Measurements from ENCODE around the gene CAPN1. TPM values are rescaled to one million over a fixed set of nuclear protein-coding genes. Genes with fewer than 3 reads are reported as not detected.

Gene CAPN1
- total and polyA plus RNA-seq, 2 of the 4 experiments (the other 2 are of a cell fraction): 110 to 182 TPM

GRCh38 chr11:65243797-65244196, 62.1 kb downstream of the CAPN1 start:
- peaks cover 6% of the 10 kb centered on the region for H3K27me3 ChIP-seq (ENCODE audit: control insufficient read depth, insufficient read depth, low read length)
- BruUV-seq (replicated peaks): no TSS peak
- H3K4me3 ChIP-seq (ENCODE audit: insufficient read depth, low read depth, low read length): no peak overlapping the region
- no peak overlapping the region for H4K8ac ChIP-seq (ENCODE audit: low read depth in 2 of 2, low read length in 2 of 2)
- no peak overlapping the region for H3K4ac ChIP-seq (ENCODE audit: low read depth, low read length)
- peaks cover 5% of the 10 kb centered on the region; the same call in 1 of the 2 replicates for H3K9me3 ChIP-seq (ENCODE audit: control insufficient read depth, insufficient read depth, low read length)
- H2BK5ac ChIP-seq (ENCODE audit: low read depth, low read length, poor library complexity, severe bottlenecking): no peak overlapping the region
- in situ Hi-C loops (cut with MboI; ENCODE audit: low sequenced_read_pairs) (no loop called here), intact Hi-C loops (cut with micrococcal nuclease) (no loop called here), dilution Hi-C loops (cut with HindIII; ENCODE audit: low sequenced_read_pairs, unreplicated experiment) (no loop called here)
- H4K20me1 ChIP-seq (ENCODE audit: insufficient read depth, low read length): no peaks in the 10 kb centered on the region
- CTCF ChIA-PET: interaction anchor here (0.9 kb wide), 1 partner anchor 10 kb away, joined by 4 read pairs; no protein-coding TSS in a partner anchor
- H3K79me1 ChIP-seq (ENCODE audit: low read depth in 1 of 2, low read length in 2 of 2): no peaks in the 10 kb centered on the region
- H3K4me2 ChIP-seq (ENCODE audit: low read depth, low read length): no peak overlapping the region
- H4K91ac ChIP-seq (ENCODE audit: insufficient read depth, low read depth, low read length): no peak overlapping the region
- no peak overlapping the region for H2BK20ac ChIP-seq (ENCODE audit: low read depth, low read length)
- ATAC-seq (ENCODE audit: low read depth): no peak
- H3K27ac ChIP-seq (ENCODE audit: insufficient read depth, low read length): no peak overlapping the region
- no peak overlapping the region for H2AK9ac ChIP-seq (replicated peaks; ENCODE audit: low read depth, low read length, poor library complexity)
- H3K14ac ChIP-seq (replicated peaks; ENCODE audit: low read depth, low read length): no peak overlapping the region
- H3K36me3 ChIP-seq (ENCODE audit: control insufficient read depth, insufficient read depth, low read length): no peaks in the 10 kb centered on the region
- no peaks in the 10 kb centered on the region for H3K9me1 ChIP-seq (ENCODE audit: insufficient read depth, low read length)
- H3K18ac ChIP-seq (ENCODE audit: low read depth, low read length): no peak overlapping the region
- WGBS, 2 experiments (ENCODE audit: extremely low coverage in 2 of 2, insufficient read length in 1 of 2): 83% methylated on average over 1 of the region's 4 CpGs; no CpG with 5 or more reads in 1 of the 2 experiments
- TF ChIP-seq BHLHE40 (IDR thresholded peaks at IDR 0.05; ENCODE audit: low read depth, low read length) (no peak), CHD1 (IDR thresholded peaks at IDR 0.05; ENCODE audit: low read depth, low read length) (no peak), NFE2L2 (IDR thresholded peaks at IDR 0.05; ENCODE audit: low read depth, low read length) (no peak), FOS (IDR thresholded peaks at IDR 0.05; ENCODE audit: low read depth, low read length) (no peak), ELK1 (IDR thresholded peaks at IDR 0.05; ENCODE audit: borderline replicate concordance, low read depth, low read length) (no peak), RCOR1 (IDR thresholded peaks at IDR 0.05; ENCODE audit: insufficient replicate concordance, low read length) (no peak), CTCF (conservative IDR thresholded peaks at IDR 0.05; ENCODE audit: low read depth, low read length) (no peak), MXI1 (IDR thresholded peaks at IDR 0.05; ENCODE audit: borderline replicate concordance, low read depth, low read length) (no peak), CEBPB (IDR thresholded peaks at IDR 0.05; ENCODE audit: low read depth, low read length) (no peak), MAZ (IDR thresholded peaks at IDR 0.05; ENCODE audit: borderline replicate concordance, low read depth, low read length) (no peak), POLR2A (IDR thresholded peaks at IDR 0.05; ENCODE audit: low read depth, low read length) (no peak), MAFK (IDR thresholded peaks at IDR 0.05; ENCODE audit: low read depth, low read length) (no peak), RFX5 (IDR thresholded peaks at IDR 0.05; ENCODE audit: low read depth, low read length) (no peak)
- H3K56ac ChIP-seq (ENCODE audit: extremely low read depth, insufficient read depth, low read length): no peak overlapping the region
- H2BK120ac ChIP-seq (ENCODE audit: low read depth, low read length): no peak overlapping the region
- H2AK5ac ChIP-seq (ENCODE audit: low read depth, low read length): no peak overlapping the region
- no peak overlapping the region for H4K5ac ChIP-seq (ENCODE audit: low read depth, low read length)
- H2AFZ ChIP-seq (replicated peaks; ENCODE audit: low read length, poor library complexity): no peak overlapping the region
- H2BK15ac ChIP-seq (ENCODE audit: low read depth, low read length): no peak overlapping the region
- POLR2A ChIA-PET (ENCODE audit: unreplicated experiment): no interaction called here
- no peak overlapping the region for H3K9ac ChIP-seq (ENCODE audit: low read depth, low read length)
- no peak for DNase-seq
- no peak overlapping the region for H3K23ac ChIP-seq (ENCODE audit: low read depth, low read length)
- no peaks in the 10 kb centered on the region for H3K4me1 ChIP-seq (ENCODE audit: control insufficient read depth, insufficient read depth, low read length)
